Endothelial cell of umbilical vein (primary cell): ENCODE measurements around the gene SPATA19. TPM values are rescaled to one million over a fixed set of nuclear protein-coding genes. Genes with fewer than 3 reads are reported as not detected.

Experiments
- BruUV-seq: library from RNA; stranded (reverse); fragments of 400-500 nt; replicated peaks from 2 replicates; lab custom pipeline; 2021; lab: Mats Ljungman, UMichigan
- CTCF ChIA-PET: fragments of 300-600, 350-600 bp; sonication (Branson Sonifier 250); formaldehyde crosslinking; loops from one replicate; lab custom pipeline; 2021; ENCODE audit warnings: antibody characterized with exemption, inconsistent platforms; lab: Charles Lee
- POLR2A ChIA-PET: fragments of 300-600, 350-600 bp; sonication (Branson Sonifier 250); formaldehyde crosslinking; loops from one replicate; lab custom pipeline; 2021; ENCODE audit warnings: antibody characterized with exemption, inconsistent platforms; lab: Charles Lee
- DNase-seq: peaks from one replicate; pipeline ENCODE4 v3.0.0-alpha.2; 2011; ENCODE audit warnings: low read depth, low spot score
- FAIRE-seq: peaks from 2 replicates; lab custom pipeline; 2011; peaks lifted over from hg19 to GRCh38; lab: Jason Lieb, UNC
- H2AFZ ChIP-seq: 2 replicates; pipeline ENCODE4 v1.6.0; 2012; ENCODE audit warnings: low read depth, low read length, control low read depth, inconsistent platforms
- H3K27ac ChIP-seq: 2 replicates; pipeline ENCODE4 v1.5.1; 2011; ENCODE audit warnings: low read depth, mild to moderate bottlenecking, control low read depth, low read length, moderate library complexity; ENCODE audit not compliant: insufficient read depth
- H3K27me3 ChIP-seq, 2 experiments: 2 replicates each; pipeline versions ENCODE4 v1.6.0 to v1.6.1; 2011; ENCODE audit warnings: low read length in 2 of 2, mixed read lengths in 1 of 2; ENCODE audit not compliant: control insufficient read depth in 2 of 2, insufficient read depth in 2 of 2
- H3K36me3 ChIP-seq, 2 experiments: 2 replicates in 1 of 2; 3 replicates in 1 of 2; pipeline ENCODE4 v1.5.1; 2011; ENCODE audit warnings: low read length in 2 of 2, mild to moderate bottlenecking in 1 of 2, moderate library complexity in 1 of 2; ENCODE audit not compliant: control insufficient read depth in 2 of 2, insufficient read depth in 2 of 2; ENCODE audit errors: extremely low read depth in 1 of 2
- H3K4me1 ChIP-seq: 3 replicates; pipeline ENCODE4 v1.5.1; 2011; ENCODE audit warnings: mild to moderate bottlenecking, low read length; ENCODE audit not compliant: control insufficient read depth, insufficient read depth; ENCODE audit errors: extremely low read depth
- H3K4me2 ChIP-seq: 2 replicates; pipeline ENCODE4 v1.6.1; 2011; ENCODE audit warnings: low read length, control low read depth, mixed read lengths; ENCODE audit not compliant: insufficient read depth
- H3K4me3 ChIP-seq, 3 experiments: fragments of 200-600 bp in 1 of 3; sonication (generic), shearing (Covaris generic) in 1 of 3; replicated peaks in 1 of 3; 2 replicates each; pipeline ENCODE4 v1.5.1; 2011 to 2016; ENCODE audit warnings: control low read depth in 3 of 3, low read length in 3 of 3, mild to moderate bottlenecking in 2 of 3, inconsistent platforms in 1 of 3, low read depth in 1 of 3, moderate library complexity in 1 of 3; ENCODE audit not compliant: insufficient read depth in 1 of 3
- H3K79me2 ChIP-seq: 2 replicates; pipeline ENCODE4 v1.6.0; 2012; ENCODE audit warnings: low read length, inconsistent platforms; ENCODE audit not compliant: control insufficient read depth, insufficient read depth
- H3K9ac ChIP-seq: replicated peaks from 2 replicates; pipeline ENCODE3; 2011; ENCODE audit warnings: low read length, control low read depth; ENCODE audit not compliant: insufficient read depth; ENCODE audit errors: extremely low read depth
- H3K9me1 ChIP-seq: replicated peaks from 3 replicates; pipeline ENCODE4 v1.6.0; 2011; ENCODE audit warnings: mild to moderate bottlenecking, low read length; ENCODE audit not compliant: control insufficient read depth, insufficient read depth; ENCODE audit errors: extremely low read depth
- H3K9me3 ChIP-seq: replicated peaks from 2 replicates; pipeline ENCODE4 v1.5.1; 2012; ENCODE audit warnings: low read length, inconsistent platforms; ENCODE audit not compliant: control insufficient read depth, insufficient read depth
- H4K20me1 ChIP-seq: replicated peaks from 2 replicates; pipeline ENCODE3; 2011; ENCODE audit warnings: mild to moderate bottlenecking, low read length; ENCODE audit not compliant: control insufficient read depth, insufficient read depth; ENCODE audit errors: extremely low read depth
- EZH2 ChIP-seq: IDR thresholded peaks from 2 replicates; pipeline ENCODE4 v1.6.1; 2012; ENCODE audit warnings: borderline replicate concordance, low read depth, mild to moderate bottlenecking, moderate library complexity, low read length, inconsistent platforms; ENCODE audit not compliant: severe bottlenecking
- FOS ChIP-seq: IDR thresholded peaks from 2 replicates; pipeline ENCODE4 v1.6.1; 2011; ENCODE audit warnings: mild to moderate bottlenecking, low read length, moderate library complexity, borderline replicate concordance; ENCODE audit not compliant: insufficient read depth
- GATA2 ChIP-seq: IDR thresholded peaks from 2 replicates; pipeline ENCODE4 v1.7.0; 2011; ENCODE audit warnings: low read depth, mild to moderate bottlenecking, moderate library complexity, mixed read lengths, low read length; ENCODE audit not compliant: insufficient read length, insufficient read depth
- JUN ChIP-seq: IDR thresholded peaks from 2 replicates; pipeline ENCODE4 v1.6.1; 2011; ENCODE audit warnings: borderline replicate concordance, low read depth; ENCODE audit not compliant: insufficient read length, insufficient read depth
- MYC ChIP-seq: IDR thresholded peaks from one replicate; pipeline ENCODE4 v1.6.1; 2011; ENCODE audit warnings: mild to moderate bottlenecking, low read depth, low read length
- POLR2A ChIP-seq: IDR thresholded peaks from 2 replicates; pipeline ENCODE4 v1.6.1; 2012; ENCODE audit warnings: low read depth, mild to moderate bottlenecking, control low read depth, low read length
- POLR2AphosphoS5 ChIP-seq: IDR thresholded peaks from 2 replicates; pipeline ENCODE4 v1.6.1; 2012; ENCODE audit warnings: low read depth, mild to moderate bottlenecking, control low read depth, low read length, moderate library complexity; ENCODE audit not compliant: insufficient read depth
- dilution Hi-C: fragments of 300-500 bp; cut with MboI; formaldehyde crosslinking; loops from one replicate; pipeline ENCODE4 v1.15.0; 2019; ENCODE audit warnings: low sequenced_read_pairs; ENCODE audit not compliant: extremely low pct_ligation_motif_present
- intact Hi-C: fragments of 100-400 bp; cut with micrococcal nuclease; formaldehyde crosslinking; loops from one replicate; pipeline ENCODE4 v1.10.0; 2022
- polyA plus RNA-seq, 4 experiments: library from polyadenylated mRNA; depleted of rRNA in 3 of 4; stranded (reverse) in 3 of 4; unstranded in 1 of 4; fragments of >200 nt; gene quantifications; 2 replicates each; pipeline versions ENCODE4 v1.2.1 to v1.2.3, GENCODE V29; 2011 to 2012; ENCODE audit warnings: missing spikeins in 1 of 4
- total RNA-seq: library from RNA; stranded (reverse); gene quantifications from 2 replicates; pipeline ENCODE4 v1.2.3, GENCODE V29; 2021
- TF ChIP-seq, protein P1 (sequence below): IDR thresholded peaks from 2 replicates; pipeline ENCODE4 v1.6.1; 2011; ENCODE audit not compliant: insufficient read depth, insufficient read length
- TF ChIP-seq, protein P2 (sequence below), 2 donors: IDR thresholded peaks; 1 replicate in 1 of 2; 2 replicates in 1 of 2; pipeline ENCODE4 v1.5.1; 2011; ENCODE audit warnings: low read length in 2 of 2, mild to moderate bottlenecking in 2 of 2, moderate library complexity in 2 of 2, control low read depth in 1 of 2, inconsistent platforms in 1 of 2, low read depth in 1 of 2; ENCODE audit not compliant: insufficient read depth in 1 of 2; ENCODE audit errors: extremely low read depth in 1 of 2

The SPATA19 gene
- total and polyA plus RNA-seq, 2 donors (not counting 3 experiments of a cell fraction or from before 2014, with no cell fraction given) = not detected

DNA sequence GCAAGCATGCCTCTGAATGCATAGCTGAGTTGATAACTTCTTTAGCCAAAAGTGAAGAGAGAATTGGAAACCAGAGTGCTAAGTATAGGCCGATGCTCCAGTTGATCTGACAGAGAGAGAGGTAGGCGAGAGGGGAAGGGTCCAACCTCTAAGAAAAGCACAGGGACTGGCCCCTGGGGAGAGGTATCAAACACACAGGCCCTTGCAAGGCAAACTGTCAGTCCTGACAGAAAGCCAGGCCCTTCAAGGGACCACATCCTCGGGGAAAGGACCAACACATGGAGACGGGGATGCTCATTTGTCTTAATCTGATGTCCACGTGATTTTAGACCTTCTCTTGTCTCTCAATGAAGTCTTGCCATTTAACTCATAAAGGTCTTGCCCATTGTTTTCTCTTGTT lies 43.9 kb upstream of the SPATA19 start:
- Histone ChIP-seq H3K27ac (no peak overlapping the region), H3K9me3 (no peaks in the 10 kb centered on the region), H3K27me3 (no peaks in the 10 kb centered on the region), H3K4me3 (no peak overlapping the region), H3K9me1 (no peaks in the 10 kb centered on the region), H3K79me2 (no peaks in the 10 kb centered on the region), H3K4me2 (no peak overlapping the region), H3K4me1 (no peaks in the 10 kb centered on the region), H3K36me3 (no peaks in the 10 kb centered on the region), H2AFZ (no peak overlapping the region), H4K20me1 (no peaks in the 10 kb centered on the region), H3K9ac (no peak overlapping the region)
- TF ChIP-seq EZH2 (no peak), JUN (no peak), POLR2AphosphoS5 (no peak), MYC (no peak), POLR2A (no peak), GATA2 (no peak), FOS (no peak)
- TF ChIP-seq, protein P1, sequence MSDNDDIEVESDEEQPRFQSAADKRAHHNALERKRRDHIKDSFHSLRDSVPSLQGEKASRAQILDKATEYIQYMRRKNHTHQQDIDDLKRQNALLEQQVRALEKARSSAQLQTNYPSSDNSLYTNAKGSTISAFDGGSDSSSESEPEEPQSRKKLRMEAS = no peak
- TF ChIP-seq, protein P2, sequence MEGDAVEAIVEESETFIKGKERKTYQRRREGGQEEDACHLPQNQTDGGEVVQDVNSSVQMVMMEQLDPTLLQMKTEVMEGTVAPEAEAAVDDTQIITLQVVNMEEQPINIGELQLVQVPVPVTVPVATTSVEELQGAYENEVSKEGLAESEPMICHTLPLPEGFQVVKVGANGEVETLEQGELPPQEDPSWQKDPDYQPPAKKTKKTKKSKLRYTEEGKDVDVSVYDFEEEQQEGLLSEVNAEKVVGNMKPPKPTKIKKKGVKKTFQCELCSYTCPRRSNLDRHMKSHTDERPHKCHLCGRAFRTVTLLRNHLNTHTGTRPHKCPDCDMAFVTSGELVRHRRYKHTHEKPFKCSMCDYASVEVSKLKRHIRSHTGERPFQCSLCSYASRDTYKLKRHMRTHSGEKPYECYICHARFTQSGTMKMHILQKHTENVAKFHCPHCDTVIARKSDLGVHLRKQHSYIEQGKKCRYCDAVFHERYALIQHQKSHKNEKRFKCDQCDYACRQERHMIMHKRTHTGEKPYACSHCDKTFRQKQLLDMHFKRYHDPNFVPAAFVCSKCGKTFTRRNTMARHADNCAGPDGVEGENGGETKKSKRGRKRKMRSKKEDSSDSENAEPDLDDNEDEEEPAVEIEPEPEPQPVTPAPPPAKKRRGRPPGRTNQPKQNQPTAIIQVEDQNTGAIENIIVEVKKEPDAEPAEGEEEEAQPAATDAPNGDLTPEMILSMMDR (IDR thresholded peaks at IDR 0.05; ENCODE audit: extremely low read depth in 1 of 2, insufficient read depth in 1 of 2, low read depth in 1 of 2, low read length in 2 of 2) = no peak
- dilution Hi-C loops (no loop called here), intact Hi-C loops (no loop called here)
- ChIA-PET CTCF (no interaction called here), POLR2A (no interaction called here)
- no peak for DNase-seq
- no TSS peak for BruUV-seq
- no peak for FAIRE-seq
